ENCODE data around the gene RNF227.
"Not testable (repeated sequence)": the region's sequence is repeated elsewhere in the genome, so short reads cannot be mapped to it uniquely, and the experiment has no call there.

Gene RNF227

GRCh38 chr17:7915611-7916384, at the start of gene RNF227:
Gene RNF227 (minus strand): TSS chr17:7916289. CDS start chr17:7916195, 94 bp downstream.
- peak within 1 kb of the TSS; percentile 94 for H3K27ac Mint-ChIP-seq
- H3K27me3 Mint-ChIP-seq, result no peaks in the 10 kb centered on the region
- H3K4me3 Mint-ChIP-seq, result peak within 1 kb of the TSS; percentile 93
- H3K4me1 Mint-ChIP-seq, result peaks cover 38% of the 10 kb centered on the region
- H3K9me3 Mint-ChIP-seq, result no peaks in the 10 kb centered on the region
- peaks cover 1% of the 10 kb centered on the region for H3K36me3 Mint-ChIP-seq

DNA sequence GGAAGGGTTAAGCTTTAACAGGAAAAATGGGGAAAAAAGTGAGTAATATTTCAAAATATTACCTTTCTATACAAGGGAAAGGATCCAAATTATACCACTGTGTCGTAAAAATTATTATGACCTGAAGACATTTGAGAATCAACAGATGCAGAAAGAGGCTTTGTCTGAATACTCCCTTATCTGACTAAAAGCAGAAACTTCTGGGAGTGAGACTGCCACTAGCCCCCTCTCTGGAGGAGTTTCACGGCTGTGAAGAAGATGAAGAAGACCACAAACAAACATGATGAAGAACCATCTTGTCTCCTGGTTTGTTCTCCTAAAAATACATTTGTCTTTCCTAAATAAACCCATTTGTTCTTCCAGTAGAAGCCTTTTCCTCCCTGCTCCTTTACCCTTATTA, 45.3 kb upstream of the RNF227 start:
- no peaks in the 10 kb centered on the region for H3K4me1 Mint-ChIP-seq
- H3K27me3 Mint-ChIP-seq, result no peaks in the 10 kb centered on the region
- H3K27ac Mint-ChIP-seq, result no peak overlapping the region

DNA sequence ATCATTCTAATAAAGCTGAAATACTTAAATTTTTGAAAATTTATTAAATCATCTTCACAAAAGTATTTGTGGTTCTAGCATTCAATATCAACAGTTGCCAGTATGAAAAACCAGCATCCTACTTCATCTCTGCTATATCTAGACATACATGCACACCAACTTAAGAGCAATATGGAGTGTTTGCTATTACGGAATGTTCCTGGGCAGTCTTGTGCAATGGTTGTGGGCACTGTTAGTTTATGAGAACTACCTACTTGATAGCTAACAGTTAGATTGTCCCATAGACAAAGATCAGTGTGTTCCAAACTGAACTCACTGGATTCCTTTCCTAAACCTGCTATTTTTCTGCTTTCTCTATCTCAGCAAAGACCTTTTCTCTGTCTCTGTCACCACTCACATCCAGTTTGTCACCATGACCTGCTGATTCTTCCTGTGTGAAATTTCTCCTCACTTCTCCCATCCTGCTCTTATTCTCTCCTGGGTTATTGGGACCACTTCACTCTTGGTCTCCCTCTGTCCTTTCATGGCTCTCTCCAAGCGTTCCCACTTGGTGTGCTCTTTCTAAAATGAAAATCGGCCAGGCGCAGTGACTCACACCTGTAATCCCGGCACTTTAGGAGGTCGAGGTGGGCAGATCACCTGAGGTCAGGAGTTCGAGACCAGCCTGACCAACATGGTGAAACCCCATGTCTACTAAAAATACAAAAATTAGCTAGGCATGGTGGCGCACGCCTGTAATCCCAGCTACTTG, 43.6 kb upstream of the RNF227 start:
- Mint-ChIP-seq H3K27ac (no peak overlapping the region), H3K9me3 (no peaks in the 10 kb centered on the region), H3K36me3 (no peaks in the 10 kb centered on the region), H3K27me3 (no peaks in the 10 kb centered on the region), H3K4me1 (no peaks in the 10 kb centered on the region), H3K4me3 (no peak overlapping the region)

More for the DNA sequence above, 45.3 kb upstream of the RNF227 start:
- H3K9me3 Mint-ChIP-seq, result no peaks in the 10 kb centered on the region
- no peak overlapping the region for H3K4me3 Mint-ChIP-seq
- H3K36me3 Mint-ChIP-seq, result no peaks in the 10 kb centered on the region

- Mint-ChIP-seq H3K36me3 (no peaks in the 10 kb centered on the region), H3K9me3 (no peaks in the 10 kb centered on the region), H3K27ac (no peak overlapping the region), H3K4me1 (peaks cover 3% of the 10 kb centered on the region), H3K4me3 (no peak overlapping the region), H3K27me3 (no peaks in the 10 kb centered on the region)
Observed at GRCh38 chr17:7956228-7956965, 40.3 kb upstream of the RNF227 start.

- no peak overlapping the region for H3K27ac Mint-ChIP-seq
- H3K36me3 Mint-ChIP-seq, result no peaks in the 10 kb centered on the region
- H3K4me3 Mint-ChIP-seq, result no peak overlapping the region
- H3K4me1 Mint-ChIP-seq, result peaks cover 6% of the 10 kb centered on the region
- no peaks in the 10 kb centered on the region for H3K27me3 Mint-ChIP-seq
- no peaks in the 10 kb centered on the region for H3K9me3 Mint-ChIP-seq
Observed at GRCh38 chr17:7955414-7956227, 39.5 kb upstream of the RNF227 start.

- not testable (repeated sequence) for H3K9me3 Mint-ChIP-seq, H3K27me3 Mint-ChIP-seq, H3K4me3 Mint-ChIP-seq, H3K27ac Mint-ChIP-seq
- H3K36me3 Mint-ChIP-seq, result peaks cover 10% of the 10 kb centered on the region
- peaks cover 13% of the 10 kb centered on the region for H3K4me1 Mint-ChIP-seq
Observed at GRCh38 chr17:7953266-7953665, 37.2 kb upstream of the RNF227 start.

GRCh38 chr17:7951143-7951792, 35.2 kb upstream of the RNF227 start:
- Mint-ChIP-seq H3K4me1 (peaks cover 13% of the 10 kb centered on the region), H3K9me3 (no peaks in the 10 kb centered on the region), H3K27me3 (no peaks in the 10 kb centered on the region), H3K4me3 (peak overlapping the region; percentile 5), H3K27ac (peak overlapping the region; percentile 8), H3K36me3 (peaks cover 14% of the 10 kb centered on the region)

GRCh38 chr17:7950578-7950977, 34.5 kb upstream of the RNF227 start:
- H3K27ac Mint-ChIP-seq, result peak overlapping the region; percentile 10
- H3K4me3 Mint-ChIP-seq, result no peak overlapping the region
- peaks cover 15% of the 10 kb centered on the region for H3K36me3 Mint-ChIP-seq
- H3K4me1 Mint-ChIP-seq, result peaks cover 13% of the 10 kb centered on the region
- no peaks in the 10 kb centered on the region for H3K9me3 Mint-ChIP-seq
- H3K27me3 Mint-ChIP-seq, result no peaks in the 10 kb centered on the region

DNA sequence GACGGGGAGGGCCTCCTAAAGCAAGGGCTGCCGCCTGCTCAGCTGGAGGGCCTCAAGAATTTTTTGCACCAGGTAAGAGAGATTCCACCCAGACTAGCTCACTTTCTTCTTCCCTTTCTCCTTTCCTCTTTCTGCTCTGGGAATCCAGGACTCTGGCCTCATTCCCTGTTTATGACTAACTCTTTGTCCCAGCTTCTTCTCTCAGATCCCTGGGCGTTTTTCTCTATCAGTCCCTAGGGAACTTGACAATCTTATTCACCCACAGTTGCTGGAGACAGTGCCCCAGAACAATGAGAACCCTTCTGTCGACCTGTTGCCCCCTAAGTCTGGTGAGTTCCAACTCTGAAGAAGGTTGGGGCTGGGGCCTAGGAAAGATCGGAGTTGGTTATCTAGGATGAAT, 31.6 kb upstream of the RNF227 start:
- no peak overlapping the region for H3K4me3 Mint-ChIP-seq
- H3K4me1 Mint-ChIP-seq, result peaks cover 13% of the 10 kb centered on the region
- no peak overlapping the region for H3K27ac Mint-ChIP-seq
- peaks cover 18% of the 10 kb centered on the region for H3K36me3 Mint-ChIP-seq
- H3K9me3 Mint-ChIP-seq, result no peaks in the 10 kb centered on the region
- H3K27me3 Mint-ChIP-seq, result no peaks in the 10 kb centered on the region

- Mint-ChIP-seq H3K4me3 (no peak overlapping the region), H3K36me3 (peaks cover 18% of the 10 kb centered on the region), H3K27me3 (no peaks in the 10 kb centered on the region), H3K27ac (peak overlapping the region; percentile 41), H3K4me1 (peaks cover 10% of the 10 kb centered on the region), H3K9me3 (no peaks in the 10 kb centered on the region)
Observed at GRCh38 chr17:7946441-7946840, 30.4 kb upstream of the RNF227 start.

GRCh38 chr17:7945651-7946050, 29.6 kb upstream of the RNF227 start:
- Mint-ChIP-seq H3K27me3 (no peaks in the 10 kb centered on the region), H3K4me3 (no peak overlapping the region), H3K27ac (no peak overlapping the region), H3K9me3 (no peaks in the 10 kb centered on the region), H3K36me3 (peaks cover 21% of the 10 kb centered on the region), H3K4me1 (peaks cover 6% of the 10 kb centered on the region)

DNA sequence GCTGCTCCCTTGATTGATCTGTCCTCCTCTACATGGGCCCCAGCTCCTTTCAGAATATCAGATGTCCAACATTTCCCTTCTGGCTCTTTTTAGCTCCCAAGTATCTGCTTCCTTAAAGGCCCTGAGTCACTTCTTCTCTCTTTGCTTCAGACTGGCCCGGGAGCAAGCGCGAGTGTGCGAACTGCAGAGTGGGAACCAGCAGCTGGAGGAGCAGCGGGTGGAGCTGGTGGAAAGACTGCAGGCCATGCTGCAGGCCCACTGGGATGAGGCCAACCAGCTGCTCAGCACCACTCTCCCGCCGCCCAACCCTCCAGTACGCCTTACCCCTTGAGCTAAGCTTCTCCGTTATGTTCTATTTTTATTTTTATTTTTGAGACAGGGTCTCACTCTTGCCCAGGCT, 28.2 kb upstream of the RNF227 start:
- no peak overlapping the region for H3K27ac Mint-ChIP-seq
- H3K4me1 Mint-ChIP-seq, result no peaks in the 10 kb centered on the region
- H3K4me3 Mint-ChIP-seq, result no peak overlapping the region
- H3K9me3 Mint-ChIP-seq, result no peaks in the 10 kb centered on the region
- H3K27me3 Mint-ChIP-seq, result no peaks in the 10 kb centered on the region
- peaks cover 25% of the 10 kb centered on the region for H3K36me3 Mint-ChIP-seq

DNA sequence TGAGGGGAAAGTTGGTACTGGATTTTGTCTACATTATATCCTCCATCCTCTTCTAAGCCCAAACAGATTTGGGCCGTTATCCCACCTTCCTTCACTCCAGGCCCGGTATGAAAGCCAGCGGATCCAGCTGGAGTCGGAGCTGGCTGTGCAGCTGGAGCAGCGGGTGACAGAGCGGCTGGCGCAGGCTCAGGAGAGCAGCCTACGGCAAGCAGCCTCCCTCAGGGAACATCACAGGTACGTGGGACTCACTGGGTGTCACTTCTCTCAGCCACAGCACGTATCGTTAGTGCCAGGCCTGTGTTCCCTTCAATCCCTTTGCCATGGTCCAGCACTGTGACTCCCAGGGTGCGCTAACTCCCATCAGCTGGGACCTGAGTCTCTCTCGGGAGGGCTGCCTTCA, 27.2 kb upstream of the RNF227 start:
- H3K4me3 Mint-ChIP-seq, result no peak overlapping the region
- no peaks in the 10 kb centered on the region for H3K27me3 Mint-ChIP-seq
- H3K27ac Mint-ChIP-seq, result no peak overlapping the region
- no peaks in the 10 kb centered on the region for H3K9me3 Mint-ChIP-seq
- no peaks in the 10 kb centered on the region for H3K4me1 Mint-ChIP-seq
- peaks cover 17% of the 10 kb centered on the region for H3K36me3 Mint-ChIP-seq

- Mint-ChIP-seq H3K4me3 (no peak overlapping the region), H3K27ac (peak overlapping the region; percentile 27), H3K36me3 (peaks cover 16% of the 10 kb centered on the region), H3K27me3 (no peaks in the 10 kb centered on the region), H3K4me1 (no peaks in the 10 kb centered on the region), H3K9me3 (no peaks in the 10 kb centered on the region)
Observed at GRCh38 chr17:7940743-7941142, 24.7 kb upstream of the RNF227 start.

GRCh38 chr17:7940034-7940433, 23.9 kb upstream of the RNF227 start:
- Mint-ChIP-seq H3K36me3 (peaks cover 16% of the 10 kb centered on the region), H3K27me3 (no peaks in the 10 kb centered on the region)

More at GRCh38 chr17:7940034-7940433, 23.9 kb upstream of the RNF227 start:
- no peak overlapping the region for H3K27ac Mint-ChIP-seq
- no peak overlapping the region for H3K4me3 Mint-ChIP-seq
- peaks cover 4% of the 10 kb centered on the region for H3K4me1 Mint-ChIP-seq
- H3K9me3 Mint-ChIP-seq, result no peaks in the 10 kb centered on the region

Data from activated naive CD4-positive, alpha-beta T cell treated with anti-CD3 and anti-CD28 coated beads, Interleukin-2, amount 50 U/mL, for 24 hours (primary cell).